GM13976 (cell line): Measurements from ENCODE around the gene CRACDL.

Experiments
- DNase-seq: peaks from one replicate; pipeline ENCODE4 v3.0.0; 2012; ENCODE audit warnings: low spot score
- CTCF ChIP-seq: IDR thresholded peaks from 2 replicates; pipeline ENCODE4 v1.5.1; 2012; ENCODE audit warnings: borderline replicate concordance, mild to moderate bottlenecking; ENCODE audit not compliant: insufficient read depth; ENCODE audit errors: extremely low read depth, missing control alignments, control extremely low read depth
- in situ Hi-C: fragments of 300-500 bp; cut with MboI; formaldehyde crosslinking; loops from one replicate; pipeline ENCODE4 v1.12.0; 2022; ENCODE audit warnings: low sequenced_read_pairs, mixed read lengths, inconsistent platforms; ENCODE audit not compliant: unreplicated experiment

Gene CRACDL

DNA sequence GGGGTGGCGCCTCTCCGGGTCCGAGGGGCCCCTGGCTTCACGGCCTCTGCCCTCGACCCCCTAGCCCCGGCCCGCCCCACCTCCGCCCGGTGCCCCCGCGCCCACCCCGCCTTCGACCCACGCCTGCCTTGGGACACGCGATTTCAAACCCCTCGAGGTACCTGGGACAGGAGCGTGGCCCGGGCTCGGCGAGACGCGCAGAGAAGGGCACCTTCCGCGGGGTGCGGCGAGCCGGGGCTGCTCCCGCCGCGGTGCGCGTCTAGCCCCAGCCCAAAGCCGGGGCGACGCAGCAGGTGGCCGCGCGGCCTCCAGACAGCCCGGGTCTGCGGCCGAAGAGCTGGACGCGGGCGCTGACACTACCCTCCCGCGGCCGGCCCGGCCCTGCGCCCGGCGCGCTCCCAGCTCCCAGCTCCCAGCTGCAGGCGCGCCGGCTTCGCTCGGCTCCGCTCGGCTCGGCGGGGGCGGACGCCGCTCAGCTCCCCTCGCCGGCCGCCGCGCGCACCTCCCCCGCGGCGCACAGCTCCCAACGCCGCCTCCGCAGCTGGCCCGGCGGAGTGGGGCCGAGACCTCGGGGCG lies at the start of gene CRACDL:
CRACDL (minus strand) TSS at position 449 of the 576 bp plus-strand sequence. CDS start 89,425 bp downstream, outside the sequence.
- in situ Hi-C loops, result no loop called here
- DNase-seq, result peak; percentile 54
- no peak for TF ChIP-seq CTCF

- in situ Hi-C loops, result no loop called here
- TF ChIP-seq CTCF, result no peak
- DNase-seq, result no peak
Measured at GRCh38 chr2:98975611-98976010, 39.6 kb upstream of the CRACDL start.

DNA sequence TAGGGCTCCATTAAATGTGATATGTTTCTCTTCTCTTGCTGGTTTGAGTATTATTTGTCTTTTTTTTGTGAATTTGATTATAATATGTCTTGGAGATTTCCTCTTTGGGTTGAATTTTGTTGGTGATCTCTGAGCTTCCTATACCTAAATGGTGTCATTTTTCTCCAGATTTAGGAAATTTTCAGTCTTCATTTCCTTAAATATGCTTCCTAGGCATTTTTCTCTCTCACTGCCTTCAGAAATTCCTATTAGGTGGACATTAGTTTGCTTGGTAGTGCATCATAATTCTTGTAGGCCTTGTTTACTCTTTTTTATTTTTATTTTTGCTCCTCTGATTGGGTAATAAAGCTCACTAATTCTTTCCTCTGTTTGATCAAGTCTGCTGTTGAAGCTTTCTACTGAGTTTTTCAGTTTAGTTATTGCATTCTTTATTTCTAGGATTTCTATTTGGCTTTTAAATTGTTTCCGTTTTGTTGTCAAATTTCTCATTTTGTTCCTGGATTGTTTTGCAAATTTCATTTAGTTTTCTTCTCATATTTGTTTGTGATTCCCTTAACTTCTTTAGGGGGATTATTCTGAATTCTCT lies 36.6 kb upstream of the CRACDL start:
- DNase-seq, result no peak
- TF ChIP-seq CTCF, result no peak
- in situ Hi-C loops, result no loop called here

DNA sequence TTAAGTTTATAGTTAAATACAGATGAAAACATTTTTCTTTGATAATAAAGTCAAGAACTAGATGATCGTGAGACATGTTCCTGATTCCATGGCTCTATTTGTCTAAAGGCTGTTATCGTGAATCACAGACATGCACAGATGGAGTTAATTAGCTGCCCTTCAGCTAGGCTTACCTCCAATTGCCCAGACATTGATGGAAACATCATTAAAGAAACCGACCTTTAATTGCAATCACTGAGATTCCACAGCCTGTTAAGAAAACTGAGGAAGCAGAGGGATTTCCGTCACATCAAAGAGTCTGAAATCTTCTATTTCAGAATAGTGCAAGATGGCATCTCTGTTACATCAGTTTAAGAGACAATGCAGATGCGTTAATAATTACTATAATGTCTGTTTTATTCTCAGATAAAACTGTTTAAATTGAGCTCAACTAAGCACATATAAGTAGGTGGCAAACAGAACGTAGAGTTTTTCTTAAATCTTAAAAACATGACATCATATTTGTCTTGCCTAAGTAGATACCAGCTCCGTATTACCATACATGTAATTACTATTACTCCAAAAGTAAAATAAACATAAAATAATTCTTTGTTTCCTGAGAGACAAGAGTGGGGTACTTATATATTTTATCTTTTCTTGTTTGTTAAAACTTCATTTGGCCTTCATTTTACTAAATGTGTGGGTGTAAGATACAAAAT lies 23.9 kb upstream of the CRACDL start:
- in situ Hi-C loops, result no loop called here
- TF ChIP-seq CTCF, result no peak
- no peak for DNase-seq

- no peak for TF ChIP-seq CTCF
- in situ Hi-C loops, result no loop called here
- no peak for DNase-seq
Measured at GRCh38 chr2:98952966-98953365, 16.9 kb upstream of the CRACDL start.

DNA sequence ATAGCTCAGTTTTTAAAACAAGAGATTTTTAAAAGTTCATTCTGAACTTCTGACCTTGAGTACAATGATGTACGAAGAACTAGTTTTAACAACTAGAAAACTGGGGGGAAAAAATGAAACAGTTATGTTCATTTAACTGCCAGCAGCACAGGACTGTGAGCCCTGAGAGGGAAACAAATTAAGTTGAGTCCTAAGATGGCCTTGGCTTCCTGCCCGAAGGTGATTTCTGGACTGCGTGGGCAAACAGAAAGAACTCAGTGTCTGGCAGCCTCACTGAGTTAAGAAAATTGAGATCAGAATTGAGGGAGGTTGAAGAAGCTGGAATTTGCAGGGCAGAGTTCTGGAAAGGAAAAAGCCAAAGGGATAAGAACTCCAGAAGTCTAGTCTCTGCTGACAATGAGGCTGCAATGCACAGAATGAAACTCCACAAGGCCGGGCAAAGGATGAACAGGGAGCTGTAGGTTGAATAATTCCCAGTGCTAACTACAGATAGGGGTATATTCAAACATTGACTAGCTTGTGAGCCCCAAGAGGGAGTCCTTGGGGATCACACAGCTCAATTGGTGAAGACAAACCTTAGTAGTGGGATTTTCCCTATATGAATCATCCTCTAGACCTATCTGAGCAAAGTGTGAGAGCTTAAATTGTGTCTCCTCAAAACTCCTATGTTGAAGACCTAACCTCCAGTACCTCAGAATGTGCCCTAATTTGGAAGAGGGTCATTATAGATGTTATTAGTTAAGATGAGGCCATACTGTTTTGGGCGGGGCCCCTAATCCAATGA lies 13.1 kb upstream of the CRACDL start:
- DNase-seq, result no peak
- in situ Hi-C loops, result no loop called here

More for the DNA sequence above, 13.1 kb upstream of the CRACDL start:
- TF ChIP-seq CTCF, result no peak
